ENCODE measurements around the gene PDHX.
"Not testable (repeated sequence)": the region's sequence is repeated elsewhere in the genome, so short reads cannot be mapped to it uniquely, and the experiment has no call there.

PDHX gene

GRCh38 chr11:34909415-34909814 is 7.0 kb upstream of the PDHX start:
- Histone ChIP-seq H3K27me3 (replicated peaks in 2 of 5; ENCODE audit: control insufficient read depth in 4 of 5, insufficient read depth in 5 of 5, low read length in 4 of 5) (no peaks in the 10 kb centered on the region), H3K4me3 (ENCODE audit: control insufficient read depth in 1 of 7, extremely low read depth in 1 of 7, insufficient read depth in 4 of 7, low read depth in 2 of 7, low read length in 6 of 7) (no peak overlapping the region), H3K27ac (ENCODE audit: insufficient read depth in 1 of 2, low read depth in 1 of 2, low read length in 2 of 2, poor library complexity in 1 of 2, severe bottlenecking in 2 of 2) (no peak overlapping the region), H3K36me3 (ENCODE audit: control insufficient read depth in 4 of 4, insufficient read depth in 4 of 4, low read length in 3 of 4) (peaks cover 5 to 34% (median 19%) of the 10 kb centered on the region in 4 experiments), H3K9me3 (ENCODE audit: control extremely low read depth in 1 of 5, control insufficient read depth in 4 of 5, insufficient read depth in 2 of 5, low read depth in 1 of 5, low read length in 4 of 5) (peaks cover 0 to 27% (median 7%) of the 10 kb centered on the region in 5 experiments), H3K4me1 (ENCODE audit: control extremely low read depth in 1 of 4, control insufficient read depth in 4 of 4, insufficient read depth in 4 of 4, low read length in 3 of 4) (peaks cover 0 to 16% (median under 1%) of the 10 kb centered on the region in 4 experiments)
- WGBS (ENCODE audit: insufficient coverage), result 87% methylated on average over 5 of the region's 6 CpGs
- POLR2A ChIA-PET, result no interaction called here
- CTCF ChIA-PET, result interaction anchor here (0.9 kb wide), 1 partner anchor 12 kb away, joined by 3 read pairs; no protein-coding TSS in a partner anchor
- DNase-seq, result no peak

DNA sequence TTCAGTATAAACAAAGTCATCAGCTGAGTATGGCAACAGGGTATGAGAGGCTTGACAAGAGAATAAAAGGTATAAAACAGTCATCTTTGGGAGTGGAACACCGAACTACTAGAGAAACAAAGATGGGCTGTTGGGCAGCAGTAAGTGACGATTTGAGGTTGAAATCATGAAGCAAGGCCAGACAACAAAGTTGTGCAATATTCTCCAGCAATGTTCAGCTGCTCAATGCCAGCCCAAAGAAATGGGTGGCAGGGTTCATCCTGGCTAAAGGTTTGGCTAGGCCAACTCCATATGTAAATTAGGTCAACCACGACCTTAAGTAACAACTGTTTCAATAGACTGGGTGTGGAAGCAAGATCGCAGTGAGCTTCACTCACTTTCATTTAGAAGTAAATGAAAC is 6.5 kb upstream of the PDHX start:
- DNase-seq, result peak in 1 of 3 donors; percentile 15
- Histone ChIP-seq H3K27me3 (replicated peaks in 2 of 5; ENCODE audit: control insufficient read depth in 4 of 5, insufficient read depth in 5 of 5, low read length in 4 of 5) (no peaks in the 10 kb centered on the region), H3K36me3 (ENCODE audit: control insufficient read depth in 4 of 4, insufficient read depth in 4 of 4, low read length in 3 of 4) (peaks cover 5 to 34% (median 19%) of the 10 kb centered on the region in 4 experiments), H3K4me3 (ENCODE audit: control insufficient read depth in 1 of 7, extremely low read depth in 1 of 7, insufficient read depth in 4 of 7, low read depth in 2 of 7, low read length in 6 of 7) (no peak overlapping the region), H3K27ac (ENCODE audit: insufficient read depth in 1 of 2, low read depth in 1 of 2, low read length in 2 of 2, poor library complexity in 1 of 2, severe bottlenecking in 2 of 2) (no peak overlapping the region), H3K4me1 (ENCODE audit: control extremely low read depth in 1 of 4, control insufficient read depth in 4 of 4, insufficient read depth in 4 of 4, low read length in 3 of 4) (peaks cover 1 to 15% (median 6%) of the 10 kb centered on the region in 4 experiments), H3K9me3 (ENCODE audit: control extremely low read depth in 1 of 5, control insufficient read depth in 4 of 5, insufficient read depth in 2 of 5, low read depth in 1 of 5, low read length in 4 of 5) (peaks cover 0 to 27% (median 4%) of the 10 kb centered on the region in 5 experiments)
- WGBS (ENCODE audit: insufficient coverage), result 100% methylated on average over 4 of the region's 4 CpGs
- ChIA-PET POLR2A (no interaction called here), CTCF (interaction anchor here (1.1 kb wide), 1 partner anchor 21 kb away, joined by 3 read pairs; no protein-coding TSS in a partner anchor)

GRCh38 chr11:34910817-34911216 is 5.6 kb upstream of the PDHX start:
- Histone ChIP-seq H3K9me3 (ENCODE audit: control extremely low read depth in 1 of 5, control insufficient read depth in 4 of 5, insufficient read depth in 2 of 5, low read depth in 1 of 5, low read length in 4 of 5) (peaks cover 0 to 20% (median 3%) of the 10 kb centered on the region in 5 experiments), H3K27me3 (replicated peaks in 2 of 5; ENCODE audit: control insufficient read depth in 4 of 5, insufficient read depth in 5 of 5, low read length in 4 of 5) (no peaks in the 10 kb centered on the region), H3K36me3 (ENCODE audit: control insufficient read depth in 4 of 4, insufficient read depth in 4 of 4, low read length in 3 of 4) (peaks cover 5 to 32% (median 19%) of the 10 kb centered on the region in 4 experiments), H3K27ac (ENCODE audit: insufficient read depth in 1 of 2, low read depth in 1 of 2, low read length in 2 of 2, poor library complexity in 1 of 2, severe bottlenecking in 2 of 2) (no peak overlapping the region), H3K4me1 (ENCODE audit: control extremely low read depth in 1 of 4, control insufficient read depth in 4 of 4, insufficient read depth in 4 of 4, low read length in 3 of 4) (peaks cover 7 to 17% (median 14%) of the 10 kb centered on the region in 4 experiments), H3K4me3 (ENCODE audit: control insufficient read depth in 1 of 7, extremely low read depth in 1 of 7, insufficient read depth in 4 of 7, low read depth in 2 of 7, low read length in 6 of 7) (no peak overlapping the region)
- WGBS (ENCODE audit: insufficient coverage), result 100% methylated on average over 1 of the region's 1 CpG
- DNase-seq, result no peak
- CTCF ChIA-PET, result interaction anchor here (1.1 to 1.4 kb wide), 2 partner anchors 10 to 22 kb away, joined by 3 to 4 read pairs; no protein-coding TSS in a partner anchor
- POLR2A ChIA-PET, result no interaction called here

DNA sequence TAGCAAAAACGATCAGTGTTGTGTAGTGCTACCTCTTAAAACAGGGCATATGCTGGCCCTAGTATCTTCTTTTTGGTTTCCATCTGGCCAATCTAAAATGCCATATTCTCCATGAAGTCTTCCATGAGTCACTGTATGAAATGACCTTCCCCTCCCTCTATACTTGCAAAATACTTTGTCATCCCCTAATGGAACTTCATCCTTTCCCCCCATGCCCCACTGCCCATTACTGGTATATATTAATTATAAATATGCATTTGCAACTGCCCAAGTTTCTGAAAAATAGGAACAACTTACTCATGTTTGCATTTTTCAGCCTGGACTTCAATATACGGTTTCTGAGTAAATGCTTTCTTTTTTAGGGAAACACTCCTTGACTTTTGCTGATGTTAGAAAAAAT is 4.7 kb upstream of the PDHX start:
- Histone ChIP-seq H3K4me3 (ENCODE audit: control insufficient read depth in 1 of 7, extremely low read depth in 1 of 7, insufficient read depth in 4 of 7, low read depth in 2 of 7, low read length in 6 of 7) (no peak overlapping the region), H3K4me1 (ENCODE audit: control extremely low read depth in 1 of 4, control insufficient read depth in 4 of 4, insufficient read depth in 4 of 4, low read length in 3 of 4) (peaks cover 7 to 17% (median 14%) of the 10 kb centered on the region in 4 experiments), H3K27ac (ENCODE audit: insufficient read depth in 1 of 2, low read depth in 1 of 2, low read length in 2 of 2, poor library complexity in 1 of 2, severe bottlenecking in 2 of 2) (no peak overlapping the region), H3K27me3 (replicated peaks in 2 of 5; ENCODE audit: control insufficient read depth in 4 of 5, insufficient read depth in 5 of 5, low read length in 4 of 5) (no peaks in the 10 kb centered on the region), H3K36me3 (ENCODE audit: control insufficient read depth in 4 of 4, insufficient read depth in 4 of 4, low read length in 3 of 4) (peaks cover 5 to 28% (median 17%) of the 10 kb centered on the region in 4 experiments), H3K9me3 (ENCODE audit: control extremely low read depth in 1 of 5, control insufficient read depth in 4 of 5, insufficient read depth in 2 of 5, low read depth in 1 of 5, low read length in 4 of 5) (peaks cover 0 to 14% (median 0%) of the 10 kb centered on the region in 5 experiments)
- POLR2A ChIA-PET, result no interaction called here
- DNase-seq, result no peak
- 100% methylated on average over 2 of the region's 2 CpGs for WGBS (ENCODE audit: insufficient coverage)
- CTCF ChIA-PET, result interaction anchor here (1.4 kb wide), 1 partner anchor 11 kb away, joined by 4 read pairs; no protein-coding TSS in a partner anchor

- H3K27ac ChIP-seq (ENCODE audit: insufficient read depth in 1 of 2, low read depth in 1 of 2, low read length in 2 of 2, poor library complexity in 1 of 2, severe bottlenecking in 2 of 2); DNase-seq; H3K4me3 ChIP-seq (ENCODE audit: control insufficient read depth in 1 of 7, extremely low read depth in 1 of 7, insufficient read depth in 4 of 7, low read depth in 2 of 7, low read length in 6 of 7); POLR2A ChIA-PET; H3K9me3 ChIP-seq (ENCODE audit: control extremely low read depth in 1 of 5, control insufficient read depth in 4 of 5, insufficient read depth in 2 of 5, low read depth in 1 of 5, low read length in 4 of 5); H3K27me3 ChIP-seq (replicated peaks in 2 of 5; ENCODE audit: control insufficient read depth in 4 of 5, insufficient read depth in 5 of 5, low read length in 4 of 5): not testable (repeated sequence)
- WGBS (ENCODE audit: insufficient coverage), result 87% methylated on average over 10 of the region's 10 CpGs
- H3K36me3 ChIP-seq (ENCODE audit: control insufficient read depth in 4 of 4, insufficient read depth in 4 of 4, low read length in 3 of 4), result peaks cover 5 to 22% (median 13%) of the 10 kb centered on the region in 4 experiments
- peaks cover 15 to 33% (median 23%) of the 10 kb centered on the region in 4 experiments for H3K4me1 ChIP-seq (ENCODE audit: control extremely low read depth in 1 of 4, control insufficient read depth in 4 of 4, insufficient read depth in 4 of 4, low read length in 3 of 4)
- CTCF ChIA-PET, result interaction anchor here (1.2 to 1.5 kb wide), 3 partner anchors 13 to 327 kb away, joined by 3 to 5 read pairs (median 4); no protein-coding TSS in a partner anchor
Observed at GRCh38 chr11:34913556-34913955, 2.9 kb upstream of the PDHX start.

DNA sequence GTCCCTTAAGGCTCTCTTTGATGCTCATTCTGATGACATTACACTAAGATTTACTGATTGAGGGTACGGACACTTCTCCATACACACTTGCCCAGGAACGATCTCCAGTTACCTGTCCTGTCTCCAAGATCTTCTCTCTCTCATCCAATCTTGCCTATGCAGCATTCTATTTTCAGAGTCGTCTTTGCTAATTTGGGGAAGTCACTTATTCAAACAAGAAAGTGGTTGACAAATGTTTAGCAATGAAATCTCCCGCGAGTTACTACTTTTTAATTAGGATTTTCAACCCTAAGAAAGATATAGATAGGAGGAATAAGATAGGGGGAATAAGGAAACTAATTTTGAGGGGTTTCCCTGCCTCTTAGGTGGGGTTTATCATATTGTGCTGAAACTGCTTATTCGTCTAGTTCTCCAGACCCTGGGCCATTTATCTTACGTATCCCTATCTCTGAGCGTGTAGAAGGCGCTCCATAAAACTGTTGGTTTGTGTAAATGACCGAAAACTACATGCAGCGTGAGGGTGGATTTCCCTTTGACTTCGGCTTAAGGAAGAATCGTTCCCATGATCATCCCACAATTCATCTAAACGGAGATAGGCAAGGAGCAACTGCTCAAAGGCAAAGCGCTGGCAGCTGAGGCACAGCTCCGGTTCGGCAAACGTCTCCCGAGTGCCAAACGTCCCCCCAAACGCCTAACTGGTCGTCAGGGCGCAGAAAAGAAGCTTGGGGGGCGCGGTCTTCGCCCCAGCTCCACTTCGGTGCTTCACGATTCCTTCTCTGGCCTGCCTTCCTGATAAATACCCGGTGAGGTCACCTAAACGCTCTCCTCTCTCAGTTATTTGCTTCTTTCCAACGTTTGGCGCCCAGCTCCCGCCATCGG is 1.0 kb upstream of the PDHX start:
- DNase-seq, result peak in 2 of 3 donors; percentile 46 to 54
- peaks cover 0 to 23% (median 2%) of the 10 kb centered on the region in 4 experiments for H3K36me3 ChIP-seq (ENCODE audit: control insufficient read depth in 4 of 4, insufficient read depth in 4 of 4, low read length in 3 of 4)
- H3K9me3 ChIP-seq (ENCODE audit: control extremely low read depth in 1 of 5, control insufficient read depth in 4 of 5, insufficient read depth in 2 of 5, low read depth in 1 of 5, low read length in 4 of 5), result no peaks in the 10 kb centered on the region
- peak overlapping the region; percentile 81 to 98 (median 90) for H3K4me3 ChIP-seq (ENCODE audit: control insufficient read depth in 1 of 7, extremely low read depth in 1 of 7, insufficient read depth in 4 of 7, low read depth in 2 of 7, low read length in 6 of 7)
- ChIA-PET POLR2A (no interaction called here), CTCF (interaction anchor here (1.0 to 1.5 kb wide), 3 partner anchors 13 to 329 kb away, joined by 3 to 5 read pairs (median 3); no protein-coding TSS in a partner anchor)
- H3K27ac ChIP-seq (ENCODE audit: insufficient read depth in 1 of 2, low read depth in 1 of 2, low read length in 2 of 2, poor library complexity in 1 of 2, severe bottlenecking in 2 of 2), result peak overlapping the region; percentile 90 to 95
- WGBS (ENCODE audit: insufficient coverage), result 3% methylated on average over 29 of the region's 34 CpGs
- H3K27me3 ChIP-seq (replicated peaks in 2 of 5; ENCODE audit: control insufficient read depth in 4 of 5, insufficient read depth in 5 of 5, low read length in 4 of 5), result no peaks in the 10 kb centered on the region
- H3K4me1 ChIP-seq (ENCODE audit: control extremely low read depth in 1 of 4, control insufficient read depth in 4 of 4, insufficient read depth in 4 of 4, low read length in 3 of 4), result peaks cover 15 to 25% (median 21%) of the 10 kb centered on the region in 4 experiments
